ENCODE measurements around the gene ZNF516.

GRCh38 chr18:76436342-76436741, 58.7 kb downstream of the ZNF516 start:
- no peak for TF ChIP-seq RARB (CRISPR knock-in tag; IDR thresholded peaks at IDR 0.05)
- TF ChIP-seq TCF4 (CRISPR knock-in tag; IDR thresholded peaks at IDR 0.05; ENCODE audit: borderline replicate concordance): no peak
